Left renal cortex interstitium (tissue), 4 donors: ENCODE data around the gene COL18A1. TPM values are rescaled to one million over a fixed set of nuclear protein-coding genes. Genes with fewer than 3 reads are reported as not detected.

Experiments used
- DNase-seq, 4 donors: peaks; one replicate each; pipeline ENCODE4 v3.0.0-alpha.2; 2013; ENCODE audit warnings: low read depth in 4 of 4, low spot score in 2 of 4, missing footprints in 1 of 4
- polyA plus RNA-seq, 4 donors: library from polyadenylated mRNA; unstranded; fragments of 120-200 nt; gene quantifications; one replicate each; pipeline ENCODE4 v1.2.1, GENCODE V29; 2013; ENCODE audit not compliant: insufficient read length in 4 of 4

Gene COL18A1
- polyA plus RNA-seq, 4 donors: 103 to 225 (median 190) TPM

DNA sequence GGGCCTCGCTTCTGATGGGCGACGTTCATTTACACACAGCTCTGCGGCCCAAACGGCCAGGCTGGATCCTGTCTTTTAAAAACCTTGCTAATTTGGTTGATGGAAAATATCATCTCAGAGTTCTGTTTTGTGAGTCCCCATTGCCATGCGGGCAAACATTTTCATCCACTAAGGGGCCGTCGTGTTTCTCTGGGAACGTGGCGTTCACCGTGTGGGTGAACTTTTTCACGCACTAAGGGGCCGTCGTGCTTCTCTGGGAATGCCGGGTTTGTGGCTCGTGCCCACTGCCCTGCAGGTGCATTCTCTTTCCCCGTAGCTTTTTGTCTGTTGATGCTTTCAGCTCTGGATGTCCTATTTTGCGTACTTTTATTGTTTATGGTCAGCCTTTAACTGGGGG, 6.8 kb downstream of the COL18A1 start:
- DNase-seq: no peak

GRCh38 chr21:45412491-45412890, 7.5 kb downstream of the COL18A1 start:
- no peak for DNase-seq

GRCh38 chr21:45412909-45413611, 8.1 kb downstream of the COL18A1 start:
- DNase-seq: no peak

DNA sequence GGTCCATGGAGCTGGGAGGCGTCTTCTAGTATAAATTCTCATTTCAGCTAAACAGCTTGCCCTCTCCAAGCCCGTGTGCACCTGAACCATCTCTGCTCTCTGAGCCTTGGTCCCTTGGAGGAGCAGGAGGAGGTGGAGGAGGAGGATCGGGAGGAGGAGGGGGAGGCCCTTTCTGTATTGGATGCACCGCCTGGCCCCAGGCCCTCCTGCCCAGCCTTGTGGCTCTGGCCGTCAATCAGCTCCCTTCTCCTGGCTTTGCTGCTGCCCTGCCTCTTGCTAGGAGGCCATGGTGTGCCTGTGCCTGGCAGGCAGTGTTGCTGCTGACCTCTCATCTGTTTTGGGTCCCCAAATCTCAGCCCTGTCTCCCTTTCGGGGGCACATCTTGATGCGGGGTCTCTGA, 9.0 kb downstream of the COL18A1 start:
- DNase-seq: no peak

DNA sequence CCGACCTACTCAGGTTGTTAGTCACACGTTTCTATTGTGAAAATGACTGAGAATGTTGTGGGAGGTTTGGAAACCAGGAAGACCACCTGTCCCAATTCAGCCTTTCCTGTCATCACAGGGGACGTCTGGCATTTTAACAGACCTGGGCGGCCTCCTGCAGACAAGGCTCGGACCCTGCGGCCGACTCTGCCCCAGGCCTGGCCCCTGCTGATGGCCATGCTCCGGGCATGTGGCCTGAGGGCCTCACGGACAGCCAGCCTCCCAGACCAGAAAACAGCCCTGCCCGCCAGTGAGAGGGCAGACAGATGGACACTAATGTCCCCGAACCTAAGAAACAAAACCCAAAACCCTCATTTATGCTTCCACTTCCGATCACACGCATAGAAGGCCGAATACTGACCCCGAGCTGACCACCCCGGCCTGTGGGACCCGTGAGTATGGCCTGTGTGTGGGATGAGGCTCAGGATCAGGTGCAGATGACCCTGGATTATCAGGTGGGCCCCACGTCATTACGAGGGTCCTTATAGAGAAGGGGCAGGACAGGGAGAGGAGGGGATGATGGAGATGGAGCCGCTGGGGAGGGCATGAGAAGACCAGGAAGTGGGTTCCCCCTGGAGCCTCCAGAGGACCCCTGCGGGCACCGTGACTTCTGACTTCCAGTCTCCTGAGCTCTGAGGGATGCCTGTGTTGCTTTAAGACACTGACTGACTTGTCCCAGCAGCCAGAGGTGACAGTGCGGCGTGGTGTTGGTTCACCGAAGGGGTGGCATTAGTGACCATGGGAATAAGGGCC, 9.6 kb downstream of the COL18A1 start:
- no peak for DNase-seq

DNA sequence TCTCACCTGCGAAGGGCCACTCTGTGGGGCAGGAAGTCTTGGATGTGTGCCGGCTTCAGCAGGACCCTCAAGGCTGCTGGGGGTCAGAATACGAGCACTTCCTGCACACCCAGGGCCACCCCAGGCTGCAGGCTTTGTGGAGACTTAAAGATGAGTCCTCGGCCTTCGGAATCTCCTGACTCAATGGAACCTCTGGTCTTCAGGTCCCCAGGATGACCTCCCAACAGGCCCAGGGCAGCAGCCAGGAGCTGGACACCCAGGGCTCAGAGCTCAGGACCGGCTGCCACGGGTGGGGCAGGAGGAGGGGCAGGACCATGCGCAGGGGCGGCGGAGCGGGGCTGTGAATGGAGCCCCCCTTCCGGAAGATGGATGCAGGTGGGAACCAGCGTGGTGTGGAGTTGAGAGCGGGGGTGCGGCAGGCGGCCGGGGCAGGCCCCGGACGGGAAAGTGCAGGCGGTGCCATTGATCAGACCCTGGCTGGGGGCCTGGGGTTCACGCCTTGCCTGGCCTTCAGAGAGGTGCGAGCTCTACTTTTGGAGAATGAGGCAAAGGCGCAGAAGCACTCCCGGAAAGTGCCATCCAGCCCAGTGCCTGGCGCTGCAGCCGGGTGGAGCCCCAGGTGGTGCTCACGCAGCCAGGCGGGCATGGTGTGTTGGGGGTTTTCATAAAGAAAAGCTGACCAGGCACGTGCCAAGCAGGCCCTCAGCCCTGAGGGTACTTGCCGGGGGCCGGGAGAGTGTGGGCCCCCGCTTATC, 10.4 kb downstream of the COL18A1 start:
- DNase-seq: no peak

GRCh38 chr21:45415943-45416611, 11.1 kb downstream of the COL18A1 start:
- no peak for DNase-seq

DNA sequence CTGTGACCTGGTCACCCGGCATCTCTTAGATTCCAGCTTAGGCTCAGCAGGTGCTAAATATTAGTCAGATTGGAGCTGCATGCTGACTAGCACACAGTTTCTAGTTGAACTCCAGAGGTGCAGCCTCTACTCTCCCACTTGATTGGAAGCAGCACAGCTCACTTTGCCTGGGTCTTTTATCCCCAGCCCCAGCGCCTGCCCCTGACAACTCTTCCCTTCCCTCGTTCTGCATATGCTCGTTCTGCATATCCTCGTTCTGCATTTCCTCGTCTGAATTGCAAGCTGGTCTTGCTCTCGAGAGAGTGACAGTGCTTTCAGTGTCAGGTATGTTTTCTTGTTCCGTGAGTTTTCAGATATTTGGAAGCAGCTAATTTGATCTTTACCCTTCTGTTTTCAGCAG, 11.7 kb downstream of the COL18A1 start:
- no peak for DNase-seq

GRCh38 chr21:45417256-45417950, 12.4 kb downstream of the COL18A1 start:
- DNase-seq: no peak

DNA sequence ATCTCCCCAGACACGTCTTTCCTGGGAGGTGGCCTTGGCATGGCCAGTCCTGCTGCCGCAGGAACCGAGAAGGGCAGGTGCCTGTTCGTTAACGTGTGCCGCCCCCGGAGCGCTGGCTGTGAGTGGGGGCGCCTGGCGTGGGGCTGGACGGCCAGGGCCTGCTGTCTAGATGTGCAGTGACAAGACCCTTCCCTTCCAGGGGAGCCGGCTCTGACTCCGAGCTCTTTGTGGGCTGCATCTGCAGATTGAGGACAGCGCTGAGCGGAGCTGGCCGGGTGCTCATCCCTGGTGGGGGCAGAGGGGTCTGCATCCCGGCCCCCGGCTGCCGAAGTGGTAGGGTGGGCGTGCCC, 13.0 kb downstream of the COL18A1 start:
- DNase-seq: no peak

GRCh38 chr21:45418301-45419071, 13.5 kb downstream of the COL18A1 start:
- no peak for DNase-seq

DNA sequence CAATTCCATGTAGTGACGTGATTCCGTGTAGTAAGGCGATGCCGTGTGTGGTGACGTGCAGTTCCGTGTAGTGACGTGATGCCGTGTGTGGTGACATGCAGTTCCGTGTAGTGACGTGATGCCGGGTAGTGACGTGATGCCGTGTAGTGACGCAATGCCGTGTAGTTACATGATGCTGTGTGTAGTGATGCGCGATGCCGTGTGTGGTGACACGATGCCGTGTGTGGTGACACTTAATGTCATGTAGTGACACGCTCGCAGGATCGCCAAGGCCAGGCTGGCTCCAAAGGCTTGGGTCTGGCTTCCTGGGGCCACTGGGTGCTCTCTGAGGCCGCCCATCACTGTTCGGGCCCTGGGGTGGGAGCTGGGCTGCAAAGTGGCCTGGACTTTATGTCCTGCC, 14.2 kb downstream of the COL18A1 start:
- DNase-seq: no peak

GRCh38 chr21:45420061-45421041, 15.4 kb downstream of the COL18A1 start:
- no peak for DNase-seq

DNA sequence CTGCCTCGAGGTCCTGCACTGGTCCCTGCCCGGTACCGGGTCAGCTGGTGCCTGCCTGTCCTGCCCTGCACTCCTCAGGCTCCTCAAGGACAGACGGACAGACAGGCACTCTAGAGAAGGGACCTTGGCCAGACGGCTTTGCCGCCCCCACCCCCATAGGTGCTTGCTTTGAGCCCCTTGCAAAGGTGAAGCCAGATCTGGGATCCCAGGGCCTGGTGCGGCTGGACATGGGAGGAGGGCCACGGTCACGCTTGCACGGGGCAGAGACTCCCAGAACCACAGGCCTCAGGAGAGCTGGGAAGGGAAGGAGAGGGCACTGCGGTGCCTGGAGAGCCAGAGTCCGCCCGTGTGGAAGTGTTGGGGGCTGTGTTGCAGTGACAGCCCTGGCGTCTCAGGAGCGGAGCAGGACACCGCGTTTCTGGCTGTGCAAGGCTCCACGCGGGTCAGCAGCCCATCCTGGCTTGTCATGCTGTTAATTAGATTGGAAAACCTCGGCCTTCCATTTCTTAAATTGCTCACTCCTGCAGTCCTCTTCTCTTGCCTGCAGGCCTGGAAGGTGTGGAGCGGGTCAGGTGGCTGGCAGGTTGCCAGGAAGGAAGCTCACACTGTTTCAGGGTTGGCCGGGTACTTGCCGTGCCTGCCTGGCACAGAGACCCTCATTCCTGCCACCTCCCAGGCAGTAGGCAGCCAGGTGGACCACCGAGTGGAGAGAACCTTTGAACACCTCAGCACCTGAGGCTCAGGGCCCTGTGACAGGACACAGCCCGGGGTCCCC, 16.3 kb downstream of the COL18A1 start:
- no peak for DNase-seq

DNA sequence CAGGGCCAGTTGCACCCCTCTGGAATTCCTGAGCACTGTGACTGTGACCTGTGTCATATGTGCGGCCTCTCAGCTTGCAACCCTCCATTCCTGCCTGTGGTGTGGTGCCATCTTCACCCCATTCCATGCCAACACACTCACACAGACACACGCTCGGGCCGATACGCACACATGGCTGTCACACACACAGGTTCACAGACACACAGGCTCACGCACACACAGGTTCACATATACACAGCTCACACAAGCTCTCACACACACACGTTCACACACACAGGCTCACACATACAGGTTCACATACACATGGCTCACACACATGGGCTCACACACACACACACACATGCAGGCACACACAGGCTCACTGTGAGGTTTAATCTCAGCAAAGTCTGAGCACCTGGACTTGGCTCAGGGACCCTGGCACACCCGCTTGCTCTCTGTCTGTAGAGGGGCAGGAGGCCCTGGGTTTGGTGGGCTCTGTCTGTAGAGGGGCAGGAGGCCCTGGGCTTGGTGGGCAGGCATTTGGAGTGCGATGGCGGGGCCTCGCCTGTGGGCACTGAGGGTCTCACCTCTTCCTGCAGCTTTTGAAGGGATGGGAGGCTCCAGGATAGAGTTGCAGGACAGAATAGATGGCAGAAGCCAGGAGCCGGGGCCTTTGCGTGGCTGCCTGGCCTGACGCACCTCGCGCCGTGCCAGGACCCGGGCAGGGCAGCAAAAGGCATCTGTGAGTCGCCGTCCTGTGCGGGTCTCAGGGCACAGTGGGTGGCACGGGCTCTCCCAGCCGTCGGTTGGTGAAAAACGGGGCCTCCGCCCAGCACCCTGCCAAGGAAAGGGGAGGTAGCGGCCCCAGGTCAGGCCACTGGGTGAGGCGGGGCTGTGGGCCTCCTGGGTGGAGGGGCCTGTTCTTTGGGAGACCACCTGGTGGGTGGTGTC, 17.1 kb downstream of the COL18A1 start:
- no peak for DNase-seq

GRCh38 chr21:45423201-45423955, 18.4 kb downstream of the COL18A1 start:
- DNase-seq: no peak
